Islet precursor cell (in vitro differentiated cells): ENCODE measurements around the gene HOXC5.

ENCODE experiments used
- DNase-seq: peaks from one replicate; pipeline ENCODE4 v3.0.0-alpha.2; 2018

Gene HOXC5

DNA sequence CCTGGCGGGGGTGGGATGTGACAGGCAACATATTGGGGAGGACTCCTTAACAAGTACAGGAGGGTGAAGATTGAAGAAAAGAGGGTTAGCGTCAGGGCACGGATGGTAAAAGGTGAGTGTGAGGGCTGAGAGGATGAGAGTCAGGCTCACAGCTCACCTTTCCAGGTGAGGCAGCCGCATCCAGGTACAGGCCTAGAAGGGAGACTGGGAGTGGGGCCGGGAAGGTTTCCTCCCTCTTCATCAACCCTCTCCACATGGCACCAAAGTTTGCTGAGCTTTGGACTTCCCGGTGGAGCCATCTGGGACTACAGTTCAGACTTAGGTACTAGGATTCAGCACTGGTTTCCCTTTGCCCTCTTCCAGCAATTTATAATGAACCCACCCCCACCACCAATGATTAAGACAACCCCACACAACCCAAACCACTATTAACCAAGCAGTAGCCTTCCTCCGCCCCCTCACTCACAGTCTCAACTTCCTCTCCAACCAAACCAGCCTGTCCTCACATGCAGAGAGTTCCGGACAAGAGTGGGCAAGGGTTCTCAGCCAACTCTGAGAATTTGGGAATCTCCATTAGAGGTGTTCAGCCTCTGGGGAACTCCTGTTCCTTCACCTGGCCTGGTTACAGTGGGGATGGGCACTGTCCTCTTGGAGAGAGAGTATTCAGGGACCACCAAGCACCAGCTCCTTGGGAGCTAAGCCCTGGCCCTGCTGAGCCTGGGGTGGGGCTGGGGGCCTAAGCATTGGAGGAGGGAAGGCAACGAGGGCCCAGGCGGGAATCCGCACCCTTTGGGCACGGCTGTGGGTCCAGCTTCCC is 18.4 kb downstream of the HOXC5 start:
- no peak for DNase-seq

GRCh38 chr12:54051874-54052437 is 19.1 kb downstream of the HOXC5 start:
- DNase-seq, result peak; percentile 83

GRCh38 chr12:54052438-54053002 is 19.7 kb downstream of the HOXC5 start:
- DNase-seq, result peak; percentile 75

DNA sequence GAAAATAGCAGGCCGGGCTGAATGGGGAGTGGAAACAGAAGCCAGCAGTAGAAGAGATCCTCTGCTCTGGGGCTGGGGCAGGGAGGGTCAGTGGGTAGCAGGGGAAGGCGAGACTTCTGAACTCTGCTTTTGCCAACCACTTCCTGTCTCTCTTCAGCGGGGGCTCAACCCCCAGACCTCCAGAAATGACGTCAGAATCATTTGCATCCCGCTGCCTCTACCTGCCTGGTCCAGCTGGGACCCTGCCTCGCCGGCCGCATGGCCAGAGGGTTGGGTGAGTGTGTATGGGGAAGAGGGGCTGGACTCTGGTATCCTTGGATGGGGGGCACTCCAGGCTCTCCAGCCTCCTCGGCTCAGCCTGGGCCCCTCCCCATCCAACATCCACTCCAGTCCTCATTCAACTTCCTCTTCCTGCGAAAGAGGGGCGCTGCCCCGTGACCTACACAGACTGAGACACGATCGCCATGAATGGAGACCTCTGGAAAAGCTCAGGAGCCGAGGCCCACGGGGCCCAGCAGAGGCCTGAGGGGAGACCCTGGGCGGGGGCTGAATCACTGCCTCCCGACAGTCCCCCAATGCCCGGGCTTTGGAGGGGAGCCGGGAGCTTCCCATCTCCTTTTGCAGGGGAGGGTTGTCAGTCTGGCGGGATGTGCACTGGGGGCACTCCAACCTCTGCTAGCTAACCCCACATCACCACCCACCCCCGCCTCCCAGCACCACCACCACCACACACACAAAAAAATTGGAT is 20.3 kb downstream of the HOXC5 start:
- no peak for DNase-seq

DNA sequence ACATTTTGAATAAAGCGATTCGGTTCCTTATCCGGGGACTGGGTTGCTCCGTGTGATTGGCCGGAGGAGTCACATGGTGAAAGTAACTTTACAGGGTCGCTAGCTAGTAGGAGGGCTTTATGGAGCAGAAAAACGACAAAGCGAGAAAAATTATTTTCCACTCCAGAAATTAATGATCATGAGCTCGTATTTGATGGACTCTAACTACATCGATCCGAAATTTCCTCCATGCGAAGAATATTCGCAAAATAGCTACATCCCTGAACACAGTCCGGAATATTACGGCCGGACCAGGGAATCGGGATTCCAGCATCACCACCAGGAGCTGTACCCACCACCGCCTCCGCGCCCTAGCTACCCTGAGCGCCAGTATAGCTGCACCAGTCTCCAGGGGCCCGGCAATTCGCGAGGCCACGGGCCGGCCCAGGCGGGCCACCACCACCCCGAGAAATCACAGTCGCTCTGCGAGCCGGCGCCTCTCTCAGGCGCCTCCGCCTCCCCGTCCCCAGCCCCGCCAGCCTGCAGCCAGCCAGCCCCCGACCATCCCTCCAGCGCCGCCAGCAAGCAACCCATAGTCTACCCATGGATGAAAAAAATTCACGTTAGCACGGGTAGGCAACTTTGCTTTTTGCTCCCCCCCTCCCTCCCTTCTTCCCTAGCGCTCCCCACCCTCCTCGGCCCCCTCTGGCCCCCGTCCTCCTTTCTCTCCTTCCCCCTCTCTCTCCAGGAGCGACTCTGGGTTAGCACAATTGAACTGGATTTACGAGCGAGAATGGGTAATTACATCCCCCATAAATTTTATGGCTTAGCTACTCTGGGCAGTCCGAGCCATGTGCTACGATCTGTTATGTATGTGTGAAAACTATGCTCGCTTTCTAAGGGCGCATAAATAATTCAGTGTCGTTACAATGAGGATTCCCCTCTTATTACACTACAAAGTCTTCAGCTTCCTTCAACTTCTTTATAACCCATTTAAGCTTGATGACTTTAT is 21.2 kb downstream of the HOXC5 start, which contains the start of gene HOXC4:
HOXC4 (plus strand) TSS at position 85 of the 991 bp plus-strand sequence; CDS start at position 173, 88 bp downstream.
- peak; percentile 75 for DNase-seq

DNA sequence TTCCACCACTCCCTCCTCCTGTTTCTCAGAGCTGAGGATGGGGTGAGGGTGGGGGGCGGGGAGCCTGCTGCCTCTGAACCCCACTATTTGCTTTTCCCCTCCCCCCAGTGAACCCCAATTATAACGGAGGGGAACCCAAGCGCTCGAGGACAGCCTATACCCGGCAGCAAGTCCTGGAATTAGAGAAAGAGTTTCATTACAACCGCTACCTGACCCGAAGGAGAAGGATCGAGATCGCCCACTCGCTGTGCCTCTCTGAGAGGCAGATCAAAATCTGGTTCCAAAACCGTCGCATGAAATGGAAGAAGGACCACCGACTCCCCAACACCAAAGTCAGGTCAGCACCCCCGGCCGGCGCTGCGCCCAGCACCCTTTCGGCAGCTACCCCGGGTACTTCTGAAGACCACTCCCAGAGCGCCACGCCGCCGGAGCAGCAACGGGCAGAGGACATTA is 21.9 kb downstream of the HOXC5 start:
- DNase-seq, result no peak

DNA sequence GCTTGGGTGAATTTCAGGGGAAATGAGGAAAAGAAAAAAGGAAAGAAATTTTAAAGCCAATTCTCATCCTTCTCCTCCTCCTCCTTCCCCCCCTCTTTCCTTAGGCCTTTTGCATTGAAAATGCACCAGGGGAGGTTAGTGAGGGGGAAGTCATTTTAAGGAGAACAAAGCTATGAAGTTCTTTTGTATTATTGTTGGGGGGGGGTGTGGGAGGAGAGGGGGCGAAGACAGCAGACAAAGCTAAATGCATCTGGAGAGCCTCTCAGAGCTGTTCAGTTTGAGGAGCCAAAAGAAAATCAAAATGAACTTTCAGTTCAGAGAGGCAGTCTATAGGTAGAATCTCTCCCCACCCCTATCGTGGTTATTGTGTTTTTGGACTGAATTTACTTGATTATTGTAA is 22.7 kb downstream of the HOXC5 start:
- no peak for DNase-seq

DNA sequence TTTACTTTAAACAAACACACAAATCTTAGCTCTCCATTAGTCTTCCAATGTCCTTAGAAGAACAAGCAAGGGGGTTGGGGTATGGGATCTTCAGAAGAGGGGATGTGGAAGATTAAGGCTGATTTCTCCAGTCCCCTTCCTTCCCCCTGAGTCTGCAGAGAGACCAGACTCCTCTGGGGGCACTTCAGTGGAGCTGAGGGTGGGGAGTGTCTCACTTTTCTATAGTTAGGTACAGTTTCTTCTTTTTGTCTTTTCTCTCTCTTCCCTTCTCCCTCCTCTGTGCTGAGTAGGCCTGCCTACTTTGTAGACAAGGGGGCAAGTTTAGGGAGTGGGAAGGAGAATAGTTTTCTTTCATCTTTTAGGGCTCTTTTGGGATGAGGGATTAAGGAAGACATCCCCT is 23.3 kb downstream of the HOXC5 start:
- no peak for DNase-seq

- no peak for DNase-seq
Observed at GRCh38 chr12:54058128-54058768, 25.4 kb downstream of the HOXC5 start.

- no peak for DNase-seq
Observed at GRCh38 chr12:54059668-54060067, 26.8 kb downstream of the HOXC5 start.

DNA sequence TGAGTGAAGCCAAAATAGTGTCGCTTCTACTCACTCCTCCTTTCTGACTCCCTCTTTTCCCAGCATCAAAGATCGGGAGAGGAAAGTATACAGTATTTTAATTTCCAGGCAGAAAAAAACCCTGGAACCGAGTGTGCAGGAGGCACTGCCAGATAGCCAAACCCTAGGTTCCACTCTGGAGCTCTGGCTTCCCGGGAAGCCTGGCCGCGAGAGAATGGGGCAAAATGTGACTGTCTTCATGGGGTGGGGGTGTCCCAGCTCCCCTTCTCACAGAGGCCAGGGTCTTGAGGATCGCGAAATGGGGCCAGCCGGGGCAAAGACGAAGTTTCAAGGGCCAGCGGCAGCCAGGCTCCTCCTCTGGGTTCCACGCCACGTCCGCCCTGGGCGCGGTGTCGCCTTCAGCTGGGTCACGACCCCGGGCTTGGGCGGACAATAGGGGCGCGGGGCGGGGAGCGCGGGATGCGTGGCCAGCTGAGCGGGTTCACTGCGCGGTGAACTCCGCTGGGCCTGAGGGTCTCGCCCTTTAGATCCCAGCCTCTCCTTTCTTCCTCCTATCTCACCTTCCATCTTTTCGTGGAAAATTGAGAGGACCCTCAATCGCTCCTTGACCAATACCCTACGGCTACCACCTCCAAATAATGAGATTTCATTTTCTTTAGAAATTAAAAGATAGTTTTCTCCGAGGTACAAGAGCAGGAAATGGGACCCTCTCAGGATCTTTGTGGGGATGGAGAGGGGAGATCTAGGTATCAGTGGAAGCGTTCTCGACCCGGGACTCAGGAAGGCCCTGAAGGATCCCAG is 27.5 kb downstream of the HOXC5 start:
- no peak for DNase-seq

GRCh38 chr12:54060975-54061778 is 28.3 kb downstream of the HOXC5 start:
- peak; percentile 80 for DNase-seq

DNA sequence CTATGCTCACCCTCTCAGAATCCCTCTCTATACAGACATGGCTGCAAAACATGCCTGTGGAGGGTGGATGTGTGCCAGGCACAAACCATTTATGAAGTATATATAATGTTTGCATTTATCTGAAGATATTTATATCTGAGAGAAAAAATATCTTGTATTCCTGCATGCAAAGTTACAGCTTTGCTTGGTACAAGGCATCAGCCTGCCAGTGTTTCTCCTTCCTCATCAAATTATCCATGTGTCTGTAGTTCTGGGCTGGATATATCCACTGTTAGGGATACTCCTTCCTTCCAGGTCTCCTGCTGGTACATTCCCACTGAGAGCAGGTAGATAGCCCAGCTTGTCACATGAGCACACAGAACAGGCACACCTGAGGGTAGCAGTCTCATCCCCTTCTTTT is 32.8 kb downstream of the HOXC5 start:
- no peak for DNase-seq

DNA sequence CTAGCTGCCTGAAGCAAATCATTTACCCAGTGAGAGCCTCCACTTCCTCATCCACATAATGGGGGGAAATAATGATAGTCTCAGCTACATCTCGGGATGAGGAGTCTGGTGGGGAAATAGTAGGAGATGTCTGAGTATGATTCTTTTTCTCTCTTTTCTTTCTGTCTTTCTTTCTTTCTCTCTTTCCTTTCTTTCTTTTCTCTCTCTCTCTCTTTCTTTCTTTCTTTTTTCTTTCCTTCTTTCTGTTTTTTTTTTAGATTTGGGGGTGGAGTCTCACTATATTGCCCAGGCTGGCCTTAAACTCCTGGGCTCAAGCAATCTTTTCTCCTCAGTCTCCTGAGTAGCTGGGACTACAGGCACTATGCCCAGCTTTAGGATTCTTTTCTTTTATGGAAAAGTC is 33.6 kb downstream of the HOXC5 start:
- DNase-seq, result no peak

GRCh38 chr12:54068418-54069070 is 35.7 kb downstream of the HOXC5 start:
- no peak for DNase-seq

DNA sequence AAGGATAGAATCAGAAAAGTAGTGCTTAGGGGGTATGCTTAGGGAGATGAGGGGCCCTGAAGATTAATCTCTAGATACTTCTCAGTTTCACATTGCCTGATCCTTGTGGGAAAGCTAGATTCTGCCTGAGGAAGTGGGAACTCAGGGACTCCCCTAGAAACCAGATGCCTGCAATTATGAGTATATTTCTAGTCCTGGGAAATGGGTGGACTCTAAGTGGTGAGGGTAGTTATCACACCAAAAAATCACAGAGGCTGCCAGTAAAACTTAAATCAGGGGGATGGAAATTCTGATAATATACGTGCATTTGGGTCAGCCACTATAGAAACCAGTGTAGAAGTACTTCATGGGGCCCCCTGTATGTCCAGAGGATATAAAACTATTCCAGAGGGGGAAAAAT is 39.1 kb downstream of the HOXC5 start:
- DNase-seq, result no peak

- no peak for DNase-seq
Observed at GRCh38 chr12:54074308-54074707, 41.5 kb downstream of the HOXC5 start.

- no peak for DNase-seq
Observed at GRCh38 chr12:54075409-54075808, 42.6 kb downstream of the HOXC5 start.

DNA sequence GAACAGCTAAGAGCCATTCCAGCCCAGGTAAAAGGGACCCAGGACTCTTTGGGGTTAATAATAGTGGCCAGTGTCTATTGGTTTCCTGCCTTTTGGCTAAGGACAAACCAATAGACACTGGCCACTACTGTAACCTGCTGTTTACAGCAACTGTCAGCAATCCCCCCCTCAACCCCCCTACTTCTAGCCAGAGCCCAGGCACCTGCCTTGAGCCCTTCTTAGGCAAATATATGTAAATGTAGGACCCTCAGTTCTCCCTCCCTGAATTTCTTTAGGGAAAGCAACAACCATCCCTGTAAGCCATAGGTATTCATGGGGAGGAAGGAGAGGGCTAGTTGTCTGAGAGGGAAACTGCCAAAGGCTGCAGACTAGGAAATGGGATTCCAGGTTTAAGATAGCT is 43.1 kb downstream of the HOXC5 start:
- no peak for DNase-seq
